Stimulated activated CD8-positive, alpha-beta memory T cell treated with anti-CD3 and anti-CD28 coated beads, Interleukin-7, amount 100 ng/mL, for 4 hours (primary cell): ENCODE results near the gene THAP8.
A peak's percentile ranks its signal among the peaks of the same experiment; 100 is the strongest.

Experiments
- DNase-seq, 2 donors: peaks; one replicate each; pipeline ENCODE4 v3.0.0-alpha.2; 2020; ENCODE audit warnings: low read depth in 2 of 2

THAP8 gene

DNA sequence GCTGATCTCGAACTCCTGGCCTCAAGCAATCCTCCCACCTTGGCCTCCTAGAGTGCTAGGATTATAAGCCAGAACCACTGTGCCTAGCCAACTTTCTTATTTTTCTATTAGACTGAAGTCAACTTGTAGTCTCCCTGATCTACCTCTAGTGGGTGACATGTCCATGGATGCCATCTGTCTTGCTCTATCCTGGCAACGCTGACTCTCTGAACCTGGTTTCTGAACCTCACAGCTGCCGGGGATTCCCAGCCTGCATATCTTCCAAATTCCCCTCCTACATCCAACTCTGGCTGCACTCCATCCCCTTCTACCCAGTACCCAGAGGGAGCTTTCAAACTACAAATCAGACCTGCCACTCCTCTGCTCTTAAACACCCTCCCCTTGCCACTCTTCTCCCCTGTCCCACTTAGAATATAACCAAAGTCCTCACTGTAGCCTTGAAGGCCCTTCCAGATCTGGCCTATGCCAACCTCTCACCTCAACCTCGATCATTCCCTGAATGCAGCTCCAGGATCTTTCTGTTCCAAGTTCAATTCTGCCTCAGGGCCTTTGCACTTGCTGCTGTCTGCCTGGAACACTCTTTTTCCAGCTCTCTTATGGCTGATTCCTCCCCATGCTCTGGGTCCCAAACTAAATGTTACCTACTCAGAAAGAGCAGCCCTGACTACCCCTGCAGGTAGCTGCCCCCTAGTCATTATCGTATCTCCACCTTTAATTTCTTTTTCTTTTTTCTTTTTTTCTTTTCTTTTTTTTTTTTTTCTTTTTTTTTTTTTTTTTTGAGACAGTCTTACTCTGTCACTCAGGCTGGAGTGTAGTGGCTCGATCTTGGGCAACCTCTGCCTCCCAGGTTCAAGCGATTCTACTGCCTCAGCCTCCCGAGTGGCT lies 23.6 kb downstream of the THAP8 start:
- DNase-seq: no peak

DNA sequence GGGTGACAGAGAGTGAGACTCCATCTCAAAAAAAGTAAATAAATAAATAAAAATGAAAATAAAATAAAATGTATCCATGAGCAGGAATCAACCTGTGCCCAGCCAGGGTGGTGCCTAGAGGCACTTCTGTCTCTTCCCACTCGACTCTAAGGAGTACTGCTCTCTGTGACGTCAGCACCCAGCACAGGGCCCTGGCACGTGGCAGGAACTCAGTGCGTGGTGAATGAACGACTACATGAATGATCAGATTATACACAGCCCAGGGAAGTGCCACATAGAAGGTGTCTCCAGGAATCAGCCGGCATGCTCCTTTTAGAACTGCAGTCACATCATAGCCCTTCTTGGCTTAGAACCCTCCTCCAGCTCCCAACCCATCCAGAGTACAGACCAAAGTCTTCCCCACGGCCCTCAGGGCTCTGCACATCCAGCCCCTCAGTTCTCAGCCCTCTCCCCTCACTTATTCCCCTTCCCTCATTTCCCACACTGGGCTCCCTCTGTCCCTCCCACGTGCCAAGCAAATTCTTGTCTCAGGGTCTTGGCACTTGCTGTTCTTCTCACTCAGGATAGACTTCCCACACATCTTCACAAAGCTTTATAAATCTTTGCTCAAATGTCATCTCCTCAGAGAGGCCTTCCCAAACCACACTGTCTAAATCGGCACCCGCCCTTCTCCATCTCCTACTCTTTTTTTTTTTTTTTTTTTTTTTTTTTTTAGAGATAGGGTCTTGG lies 25.6 kb downstream of the THAP8 start:
- DNase-seq: no peak

DNA sequence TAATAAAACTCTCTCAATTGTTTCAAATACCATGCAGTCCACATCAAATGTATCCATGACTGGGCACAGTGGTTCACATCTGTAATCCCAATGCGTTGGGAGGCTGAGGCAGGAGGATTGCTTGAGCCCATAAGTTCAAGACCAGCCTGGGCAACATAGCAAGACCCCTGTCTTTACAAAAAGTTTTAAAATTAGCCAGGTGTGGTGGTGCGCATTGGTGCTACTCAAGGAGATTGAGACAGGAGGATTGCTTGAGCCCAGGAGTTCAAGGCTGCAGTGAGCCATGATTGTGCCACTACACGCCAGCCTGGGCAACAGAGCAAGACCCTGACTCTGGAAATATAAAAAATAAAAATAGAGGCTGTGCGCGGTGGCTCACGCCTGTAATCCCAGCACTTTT lies 26.4 kb downstream of the THAP8 start:
- DNase-seq: no peak

DNA sequence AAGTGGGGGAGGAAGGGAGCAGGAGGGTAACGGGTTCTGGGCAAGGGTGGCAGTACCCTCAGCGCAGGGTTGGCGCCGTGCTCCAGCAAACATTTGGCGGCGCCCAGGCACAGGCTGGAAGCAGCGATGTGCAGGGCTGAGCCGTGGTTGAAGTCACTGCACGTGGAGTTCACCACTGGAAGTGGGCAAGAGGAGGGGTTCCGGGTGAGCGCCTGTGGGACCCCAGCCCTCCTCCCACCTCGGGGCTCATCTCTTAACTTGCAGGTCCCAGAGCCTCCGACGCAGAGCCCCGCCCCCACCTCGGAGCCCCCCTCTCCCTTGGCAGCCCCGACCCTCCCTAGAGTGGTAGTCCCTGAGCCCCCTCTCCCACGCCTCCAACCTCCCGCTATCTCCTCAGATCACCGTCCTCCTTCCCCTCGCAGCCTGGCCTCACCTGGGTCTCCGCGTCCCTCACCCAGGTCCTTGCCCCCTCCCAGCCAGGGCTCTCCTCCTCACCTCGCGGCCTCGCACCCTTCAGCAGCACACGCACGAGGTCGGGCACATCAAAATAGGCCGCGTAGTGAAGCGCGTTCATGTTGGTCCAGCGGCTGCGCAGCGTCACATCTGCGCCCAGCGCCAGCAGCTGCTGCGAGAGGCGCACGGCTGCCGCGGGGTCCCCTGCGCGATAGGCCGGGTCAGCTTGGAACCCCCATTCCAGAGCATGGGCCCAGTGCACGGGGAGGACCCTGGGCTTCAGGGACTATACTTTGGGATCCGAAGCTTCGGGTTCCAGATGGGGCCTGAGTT lies 27.8 kb downstream of the THAP8 start:
- DNase-seq: no peak

DNA sequence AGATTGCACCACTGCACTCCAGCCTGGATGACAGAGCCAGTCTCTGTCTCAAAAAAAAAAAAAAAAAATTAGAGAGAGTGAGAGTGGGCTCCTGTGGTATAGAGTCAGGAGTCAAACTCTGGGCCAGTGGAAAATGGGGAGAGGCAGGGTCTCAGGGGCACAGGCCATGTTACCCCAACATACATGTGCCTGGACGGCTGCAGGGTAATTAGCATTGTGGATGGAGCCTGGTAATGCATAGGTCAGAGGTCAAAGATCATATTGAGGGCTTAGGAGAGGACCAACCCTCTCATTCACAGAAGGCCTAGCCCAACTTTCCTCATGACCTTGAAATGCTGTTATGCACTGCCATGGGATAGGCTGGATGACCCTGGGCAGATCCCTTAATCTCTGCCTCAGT lies 28.5 kb downstream of the THAP8 start:
- no peak for DNase-seq

DNA sequence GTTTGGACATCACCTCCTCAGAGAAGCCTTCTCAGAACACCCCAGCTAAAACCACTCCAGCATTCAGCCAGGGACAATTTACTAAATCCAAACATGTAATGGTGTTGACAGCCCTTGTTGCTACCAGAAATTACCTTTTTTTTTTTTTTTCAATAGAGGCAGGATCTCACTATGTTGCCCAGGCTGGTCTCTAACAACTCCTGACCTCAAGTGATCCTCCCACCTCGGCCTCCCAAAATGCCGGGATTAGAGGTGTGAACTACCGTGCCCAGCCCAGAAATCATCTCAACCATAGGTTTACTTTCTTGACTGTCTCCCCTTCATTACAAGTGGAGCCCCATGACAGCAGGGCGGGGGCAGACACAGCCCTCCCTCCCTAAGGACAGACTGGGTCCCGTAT lies 30.7 kb downstream of the THAP8 start:
- DNase-seq: no peak

DNA sequence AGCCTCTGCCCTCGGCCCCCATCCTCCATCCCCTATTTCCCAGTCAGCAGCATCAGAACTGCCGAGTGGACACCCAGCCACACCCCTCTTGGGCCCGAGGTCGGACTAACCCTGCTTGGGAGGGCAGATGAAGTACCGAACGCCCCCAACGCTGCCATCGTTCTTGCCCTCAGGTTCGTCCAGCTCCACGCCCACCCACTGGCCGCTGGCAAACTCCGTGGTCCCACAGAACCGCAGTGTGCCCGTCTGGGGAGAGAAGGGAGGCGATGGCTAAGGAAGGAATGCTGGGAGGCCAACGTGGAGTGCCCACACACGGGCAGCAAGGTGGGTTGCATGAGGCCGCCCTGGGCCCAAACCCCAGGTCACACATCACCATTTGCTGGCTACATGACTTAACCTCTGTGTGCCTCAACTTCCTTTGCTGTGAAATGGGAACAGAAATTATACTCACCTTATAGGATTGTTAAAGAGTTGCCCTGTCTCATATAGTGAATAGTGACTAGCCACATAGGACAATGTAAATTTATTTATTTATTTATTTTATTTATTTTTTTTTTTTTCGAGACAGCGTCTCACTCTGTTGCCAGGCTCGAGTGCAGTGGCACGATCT lies 34.9 kb downstream of the THAP8 start:
- no peak for DNase-seq

DNA sequence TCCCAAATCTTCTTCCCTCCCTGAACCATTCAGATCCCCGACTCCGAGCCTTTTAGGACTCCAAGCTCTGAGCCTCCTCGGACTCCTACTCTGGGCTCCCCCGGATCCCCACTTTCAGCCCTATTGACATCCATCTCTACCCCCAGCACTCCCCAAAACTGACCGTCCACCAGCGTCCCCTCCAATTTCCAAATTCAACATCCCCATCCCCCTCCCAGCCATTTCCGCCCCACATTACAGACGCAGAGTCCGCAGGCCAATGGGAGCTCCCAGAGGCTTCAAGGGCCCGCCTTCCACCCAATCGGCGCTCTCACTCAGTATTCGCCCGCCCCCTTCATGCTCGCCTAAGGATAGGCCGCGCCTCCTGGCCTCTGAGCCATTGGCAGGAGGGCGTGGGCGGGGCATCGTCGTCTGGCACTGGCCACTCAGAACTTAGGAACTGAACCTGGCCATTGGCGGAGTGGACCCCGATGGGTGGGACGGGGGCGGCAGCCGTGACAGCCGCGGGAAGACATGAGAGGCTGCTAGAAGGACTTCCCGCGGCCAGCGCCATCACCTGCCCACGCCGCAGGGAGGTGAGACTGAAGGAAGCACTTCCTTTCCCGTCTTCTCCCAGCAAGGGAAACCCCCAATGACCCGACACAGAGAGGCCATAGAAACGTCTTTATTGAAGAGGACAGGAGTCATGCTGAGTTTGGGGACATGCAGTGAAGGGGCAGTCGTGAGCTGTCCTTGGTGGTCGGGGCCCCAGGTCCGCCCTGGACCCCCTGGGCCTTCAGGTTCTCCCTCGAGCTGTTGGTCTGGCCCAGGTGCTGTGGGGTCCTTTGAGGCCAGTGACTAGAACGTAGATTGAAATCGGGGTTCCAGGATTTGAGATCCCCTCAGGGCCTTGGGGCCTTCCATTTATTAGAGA lies 39.8 kb downstream of the THAP8 start, which contains the start of gene ALKBH6:
TSS of gene ALKBH6 (minus strand) at position 202 of the 913 bp plus-strand sequence. CDS start 816 bp downstream, outside the sequence.
- peak; percentile 98 to 99 for DNase-seq

DNA sequence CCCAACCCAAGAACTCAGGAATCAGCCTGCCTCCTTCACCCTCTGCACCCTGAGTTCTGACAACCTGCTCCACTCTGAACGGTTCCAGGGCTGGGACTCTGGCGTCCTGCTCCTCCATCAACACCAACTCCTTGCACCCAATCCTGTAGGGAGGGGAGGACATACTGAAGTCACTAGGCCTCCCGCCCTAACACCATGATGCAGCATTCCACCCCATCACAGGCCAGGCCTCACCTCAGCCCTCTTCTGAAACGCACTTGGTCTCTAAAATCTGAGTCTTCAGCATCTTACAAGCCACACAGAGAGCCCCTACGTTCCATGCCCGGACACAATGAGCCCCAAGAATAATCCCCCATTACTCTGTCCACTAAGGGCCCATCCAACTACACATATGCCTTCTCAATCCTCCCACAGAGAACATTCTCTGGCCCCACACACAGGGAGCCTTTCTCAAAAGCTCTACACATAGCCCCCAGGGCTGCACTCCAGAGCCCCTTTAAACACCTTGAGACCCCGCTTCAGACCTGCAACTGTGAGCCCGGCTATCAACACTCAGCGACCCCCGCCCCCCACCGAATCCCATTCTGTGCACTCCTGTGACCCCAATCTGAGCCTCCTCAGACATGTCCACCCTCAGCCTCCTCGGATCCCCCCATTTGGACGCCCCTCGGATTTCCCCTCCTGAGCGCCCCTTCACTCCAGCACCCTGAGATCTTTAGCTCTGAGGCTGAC lies 40.6 kb downstream of the THAP8 start:
- no peak for DNase-seq

DNA sequence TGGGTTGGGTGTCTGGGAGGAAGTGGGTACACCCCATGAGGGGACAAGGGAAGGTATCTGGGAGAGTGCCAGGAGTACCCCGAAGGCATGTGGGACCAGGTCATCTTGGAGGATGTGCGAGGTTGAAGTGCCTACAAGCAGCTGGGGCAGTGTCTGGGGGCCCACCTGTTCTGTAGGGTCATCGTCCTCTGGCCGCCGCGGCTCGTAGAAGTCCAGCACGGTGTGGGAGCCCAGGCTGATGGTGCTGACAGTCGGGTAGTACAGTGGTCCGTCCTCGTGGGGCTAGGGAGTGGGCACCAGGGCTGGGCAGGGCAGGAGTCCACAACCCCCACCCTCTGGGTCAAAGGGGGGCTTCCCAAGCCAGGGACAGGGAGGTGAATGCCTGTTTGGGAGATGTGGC lies 43.7 kb downstream of the THAP8 start:
- DNase-seq: no peak

DNA sequence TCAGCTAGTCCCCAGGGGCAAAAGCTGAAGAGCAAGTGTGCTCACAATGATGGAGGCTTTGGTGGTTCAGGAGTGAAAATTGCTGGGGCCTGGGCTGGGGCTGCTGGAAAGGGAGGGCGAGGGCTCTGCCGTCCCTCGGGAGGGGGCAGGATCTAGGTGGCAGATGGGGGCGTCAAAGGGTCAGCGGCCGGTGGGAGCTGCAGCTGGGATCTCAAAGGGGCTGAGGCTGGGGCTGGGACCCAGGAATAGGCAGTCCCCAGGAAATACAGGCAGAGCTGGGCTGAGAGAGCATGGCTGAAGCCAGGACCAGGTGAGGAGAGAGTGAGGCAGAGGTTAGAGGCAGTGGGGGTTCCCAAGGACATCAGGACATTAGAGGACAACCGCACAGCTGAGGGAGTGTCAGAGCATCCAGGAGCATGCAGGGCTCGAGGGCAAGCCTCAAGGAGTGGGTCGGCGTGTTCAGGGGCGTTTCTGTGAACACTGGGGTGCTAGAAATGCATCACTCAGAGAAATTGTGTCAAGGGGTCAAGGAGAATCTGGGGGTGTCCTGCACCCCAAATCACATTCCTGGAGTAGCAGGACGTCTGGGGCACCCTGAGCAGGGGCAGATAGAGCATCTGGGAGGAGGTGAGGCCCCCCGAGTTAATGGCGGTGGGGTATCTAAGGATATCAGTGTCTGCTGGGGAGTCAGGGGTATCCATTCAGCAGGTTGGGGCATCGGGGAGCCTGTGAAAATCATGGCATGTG lies 44.3 kb downstream of the THAP8 start:
- DNase-seq: no peak

DNA sequence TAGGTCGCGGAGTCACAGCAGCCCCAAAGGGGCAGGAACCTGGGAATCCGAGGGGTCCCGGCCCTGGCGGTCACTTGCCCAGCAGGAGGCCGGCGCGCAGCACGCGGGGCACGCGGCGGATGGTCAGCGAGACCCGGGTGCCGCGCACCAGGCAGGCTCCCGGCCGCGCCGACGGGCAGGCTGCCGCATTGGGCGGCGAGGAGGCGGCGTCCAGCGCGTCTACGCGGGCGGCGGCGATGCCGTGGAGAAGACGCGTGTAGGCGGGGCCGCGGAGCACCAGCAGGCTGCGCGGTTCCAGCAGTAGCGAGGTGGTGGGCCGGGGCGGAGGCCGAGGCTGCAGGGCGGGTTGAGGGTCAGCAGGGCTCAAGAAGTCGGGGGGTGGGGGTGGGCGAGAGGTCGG lies 44.9 kb downstream of the THAP8 start:
- DNase-seq: peak in 1 of 2 donors; percentile 32

DNA sequence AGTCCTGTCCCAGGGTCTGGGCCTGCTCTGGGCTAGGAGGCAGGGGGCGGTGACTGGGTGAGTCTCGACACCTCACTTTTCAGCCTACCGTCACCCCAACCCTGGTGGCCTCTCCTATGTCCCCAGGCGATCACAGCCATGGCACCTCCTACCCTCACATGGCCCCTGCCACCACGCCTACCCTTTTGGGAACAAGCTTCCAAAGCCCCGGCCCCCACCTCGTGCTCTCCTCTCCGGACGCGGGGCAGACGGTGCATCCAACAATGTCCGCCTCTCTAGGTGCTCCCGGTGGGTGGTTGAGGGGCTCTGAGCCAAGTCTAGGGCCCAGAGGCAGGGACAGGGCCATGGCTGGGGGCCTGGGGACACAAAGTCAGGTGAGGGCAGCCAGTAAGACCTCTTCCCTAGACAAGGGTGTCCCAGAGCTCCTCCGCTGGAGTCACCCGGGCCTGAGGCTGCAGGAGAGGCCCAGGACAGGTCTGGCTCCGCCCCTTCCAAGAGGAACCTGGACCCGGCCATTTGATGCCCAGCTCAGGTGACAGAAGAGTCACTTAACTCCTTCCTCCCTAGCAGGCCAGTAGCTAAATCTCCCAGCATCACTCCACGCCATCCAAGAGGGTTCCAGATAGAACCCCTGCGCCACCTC lies 45.6 kb downstream of the THAP8 start, which contains the start of gene SYNE4:
TSS of gene SYNE4 (minus strand) at position 478 of the 643 bp plus-strand sequence. CDS start at position 346, 132 bp downstream.
- DNase-seq: no peak

DNA sequence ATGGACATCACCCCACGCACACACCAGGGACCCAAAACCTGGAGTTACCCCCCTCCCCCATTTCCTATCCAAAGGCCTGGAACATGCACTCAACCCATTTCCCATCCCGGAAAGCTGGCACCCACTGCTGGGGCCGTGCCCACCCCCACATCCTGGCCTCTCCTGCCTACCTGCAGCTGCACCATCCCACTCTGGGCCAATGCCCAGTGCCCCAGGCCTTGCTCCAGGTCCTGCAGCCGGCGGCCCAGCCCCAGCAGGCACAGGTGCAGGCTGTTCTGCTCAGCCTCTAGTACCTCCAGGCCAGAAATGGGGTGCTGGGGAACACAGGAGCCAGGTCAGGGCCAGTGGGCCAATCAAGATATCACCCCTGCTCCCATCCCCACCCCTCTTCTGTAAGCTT lies 47.1 kb downstream of the THAP8 start:
- DNase-seq: no peak

DNA sequence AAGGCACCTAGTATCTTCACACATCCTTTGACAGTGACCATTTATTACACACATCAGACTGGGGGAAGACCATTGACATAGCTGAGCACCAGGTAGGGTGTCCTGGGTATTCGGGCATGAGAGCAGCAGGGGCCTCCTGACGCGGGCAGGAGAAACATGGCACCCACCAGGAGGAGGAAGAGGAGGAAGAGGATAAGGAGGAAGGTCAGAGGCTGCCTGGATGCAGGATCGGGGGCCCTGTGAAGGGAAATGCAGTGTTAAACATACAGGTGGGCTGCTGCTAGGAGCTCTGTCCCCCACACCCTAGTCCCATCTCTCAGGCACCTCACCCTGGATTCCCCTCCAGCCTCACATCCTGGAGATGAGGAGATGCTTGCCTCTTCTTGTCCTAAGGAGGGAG lies 50.8 kb downstream of the THAP8 start:
- DNase-seq: no peak

DNA sequence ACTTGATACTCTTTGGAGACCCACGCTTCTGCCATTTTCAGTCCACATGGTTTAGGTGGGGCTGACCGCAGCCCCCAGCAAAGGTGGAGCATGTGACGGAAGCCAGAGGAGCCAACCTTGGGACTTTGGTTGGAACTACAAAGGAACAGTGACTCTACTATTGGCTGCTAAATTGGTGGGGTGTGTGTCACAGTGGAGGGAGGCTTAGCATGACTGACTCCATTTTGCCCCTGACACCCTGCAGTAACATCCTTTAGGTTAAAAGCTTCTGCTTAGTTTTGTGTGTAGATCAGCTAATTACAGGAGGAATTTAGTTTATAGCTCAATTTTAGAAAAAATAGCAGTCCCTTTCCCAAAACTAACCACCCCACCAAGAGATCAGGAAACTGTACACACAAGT lies 52.5 kb downstream of the THAP8 start:
- no peak for DNase-seq

DNA sequence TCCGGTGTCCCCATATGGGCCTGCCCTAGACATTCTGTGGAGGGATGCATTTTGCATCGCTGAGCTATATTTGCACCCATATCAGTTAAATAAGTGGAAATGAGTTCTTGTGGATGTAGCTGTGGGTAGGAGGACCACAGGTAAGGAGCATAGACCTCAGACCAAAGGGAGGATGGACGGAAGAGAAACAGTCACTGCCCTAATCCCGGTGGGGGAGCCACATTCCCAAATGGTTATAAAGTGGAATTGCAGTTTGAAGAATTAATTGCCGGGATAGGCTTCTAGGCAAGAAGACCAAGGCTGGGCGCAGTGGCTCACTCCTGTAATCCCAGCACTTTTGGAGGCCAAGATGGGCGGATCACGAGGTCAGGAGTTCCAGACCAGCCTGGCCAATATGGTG lies 57.3 kb downstream of the THAP8 start:
- no peak for DNase-seq
